IPS-18c (cell line): Measurements from ENCODE around the gene SEMA3D.
"Not testable (repeated sequence)": the region's sequence is repeated elsewhere in the genome, so short reads cannot be mapped to it uniquely, and the experiment has no call there.

Source experiments
- H3K4me3 ChIP-seq: 2 replicates; pipeline ENCODE4 v1.7.0; 2013; ENCODE audit warnings: low read depth, mild to moderate bottlenecking, low read length, moderate library complexity; ENCODE audit not compliant: insufficient read depth
- H3K9me3 ChIP-seq: one replicate; pipeline ENCODE4 v1.6.1; 2013; ENCODE audit warnings: mild to moderate bottlenecking, low read length, moderate library complexity; ENCODE audit not compliant: control insufficient read depth, insufficient read depth

The SEMA3D gene

DNA sequence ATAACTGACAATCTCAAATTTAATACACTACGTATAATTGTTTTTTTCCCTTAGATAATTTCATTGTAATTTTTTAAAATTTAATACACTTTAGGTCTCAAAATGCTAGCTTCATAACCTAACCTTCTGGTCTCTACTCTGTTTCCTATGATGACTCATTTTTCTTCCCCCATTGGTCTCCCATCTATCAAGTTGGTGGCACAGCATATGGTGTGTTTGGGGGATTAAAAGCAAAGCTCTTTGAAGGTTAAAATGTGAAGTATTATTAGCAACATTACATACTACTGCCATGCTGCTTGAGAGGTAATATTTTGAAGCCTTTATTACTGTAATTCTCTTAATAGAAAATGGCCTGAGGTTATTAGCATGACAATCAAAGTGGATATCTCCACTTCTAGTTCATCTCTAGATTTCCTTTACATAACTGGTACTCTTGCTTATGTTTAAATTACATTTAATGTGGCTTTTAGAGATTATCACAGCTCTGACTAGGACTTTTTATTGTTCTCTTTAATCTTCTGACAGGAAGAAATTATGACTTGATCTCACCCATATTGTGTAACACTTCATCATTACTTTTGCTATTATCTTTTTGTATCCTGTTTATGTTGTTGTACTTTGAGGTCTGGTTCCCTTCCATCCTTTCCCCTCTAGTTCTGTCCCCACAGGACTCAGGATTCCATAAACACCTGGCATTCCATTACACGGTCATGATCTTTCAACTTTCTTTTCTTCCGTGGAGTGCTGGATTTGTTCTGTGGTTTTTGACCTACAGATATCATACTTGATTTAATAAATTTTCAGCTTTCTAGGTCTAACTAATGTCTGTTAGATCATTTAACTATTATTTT lies 185.1 kb downstream of the SEMA3D start:
- Histone ChIP-seq H3K4me3 (no peak overlapping the region), H3K9me3 (no peaks in the 10 kb centered on the region)

DNA sequence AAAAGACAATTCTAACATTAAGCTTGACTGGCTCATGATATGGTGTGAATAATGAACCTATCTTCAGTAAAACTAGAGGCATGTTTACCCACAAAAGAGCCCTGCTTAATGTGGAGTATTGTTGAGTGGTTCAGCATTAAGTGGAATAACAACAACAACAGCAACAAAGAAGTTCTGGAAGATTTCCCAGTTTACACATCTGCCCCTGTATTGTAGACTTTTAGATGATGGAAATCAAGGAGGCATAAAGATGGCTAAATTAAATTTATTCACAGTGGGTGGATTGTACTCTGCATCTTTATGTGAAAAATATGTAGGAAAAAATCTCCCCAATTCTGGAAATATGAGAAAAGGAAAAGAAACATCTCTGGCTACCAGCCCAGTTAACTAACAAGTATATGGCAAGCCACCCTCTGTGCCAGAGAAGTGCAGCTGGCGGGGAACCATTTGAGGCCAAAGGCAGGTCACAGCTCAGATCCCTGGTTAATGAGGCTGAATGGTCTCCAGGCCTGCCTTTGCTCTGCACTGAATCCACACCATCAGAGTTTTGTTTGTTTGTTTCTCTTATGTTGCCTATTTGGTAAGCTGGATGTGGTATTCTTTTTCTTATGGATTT lies 186.0 kb downstream of the SEMA3D start:
- Histone ChIP-seq H3K4me3 (no peak overlapping the region), H3K9me3 (no peaks in the 10 kb centered on the region)

DNA sequence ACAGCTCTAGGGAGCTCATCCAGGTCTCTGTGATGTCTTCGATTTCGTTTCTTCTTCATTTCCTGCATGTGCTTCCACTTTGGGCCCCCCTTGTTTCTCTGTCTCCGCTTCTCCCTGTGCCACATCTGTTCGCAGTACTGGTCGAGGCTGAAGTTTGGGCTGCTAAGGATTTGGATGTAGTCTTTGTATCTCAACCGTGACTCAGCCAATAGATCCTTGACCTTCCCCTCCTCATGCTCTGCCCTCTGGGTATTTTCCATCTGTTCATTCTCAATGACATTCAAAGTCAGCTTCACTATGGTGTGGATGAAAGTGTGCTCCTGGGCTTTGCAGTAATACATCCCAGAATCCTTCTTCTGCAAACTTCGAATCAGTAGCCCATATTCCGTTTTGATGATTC lies 187.4 kb downstream of the SEMA3D start:
- no peak overlapping the region for H3K4me3 ChIP-seq
- no peaks in the 10 kb centered on the region for H3K9me3 ChIP-seq

DNA sequence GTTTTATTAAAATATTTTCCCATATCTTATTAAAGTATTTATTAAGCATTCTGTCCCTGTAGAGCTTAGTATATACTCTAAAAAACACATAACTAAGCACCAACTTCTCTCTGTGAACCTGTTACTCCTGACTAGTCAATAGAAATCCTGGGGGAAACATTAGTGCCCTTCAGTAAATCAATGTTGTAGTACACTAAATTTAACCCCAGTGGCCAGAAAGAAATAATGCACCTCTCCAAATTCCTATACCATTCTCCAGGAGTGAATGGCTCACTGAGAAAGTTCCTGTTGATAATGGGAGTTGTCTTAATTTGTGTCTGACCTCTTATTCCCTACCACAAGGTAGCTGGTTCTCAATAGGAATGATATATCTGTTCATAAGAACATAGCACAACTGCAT lies 188.2 kb downstream of the SEMA3D start:
- Histone ChIP-seq H3K9me3 (no peaks in the 10 kb centered on the region), H3K4me3 (no peak overlapping the region)

DNA sequence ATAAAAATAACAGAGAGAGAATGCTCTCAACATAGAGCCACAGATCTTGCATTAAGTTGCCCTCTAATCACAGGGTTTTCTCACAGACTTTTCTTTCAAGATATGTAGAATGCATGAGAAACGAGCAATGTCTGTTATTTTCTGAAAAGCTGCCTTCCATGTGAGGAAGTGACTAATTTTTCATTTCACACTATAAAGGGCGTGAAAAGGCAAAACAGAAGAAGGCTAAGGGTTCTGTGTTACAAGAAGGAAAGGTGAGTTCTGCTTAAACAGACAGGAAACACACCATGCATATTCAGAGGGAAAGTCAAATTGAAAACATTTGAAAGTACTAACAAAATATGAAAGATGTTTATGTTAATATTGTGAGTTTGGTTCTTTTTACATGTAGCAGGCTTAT lies 189.2 kb downstream of the SEMA3D start:
- no peaks in the 10 kb centered on the region for H3K9me3 ChIP-seq
- H3K4me3 ChIP-seq, result no peak overlapping the region

DNA sequence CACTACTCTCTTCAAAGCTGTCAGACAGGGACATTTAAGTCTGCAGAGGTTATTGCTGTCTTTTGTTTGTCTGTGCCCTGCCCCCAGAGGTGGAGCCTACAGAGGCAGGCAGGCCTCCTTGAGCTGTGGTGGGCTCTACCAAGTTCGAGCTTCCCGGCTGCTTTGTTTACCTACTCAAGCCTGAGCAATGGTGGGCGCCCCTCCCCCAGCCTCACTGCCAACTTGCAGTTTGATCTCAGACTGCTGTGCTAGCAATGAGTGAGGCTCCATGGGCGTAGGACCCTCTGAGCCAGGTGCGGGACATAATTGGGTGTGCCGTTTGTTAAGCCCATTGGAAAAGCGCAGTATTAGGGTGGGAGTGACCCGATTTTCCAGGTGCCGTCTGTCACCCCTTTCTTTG lies 193.9 kb downstream of the SEMA3D start:
- H3K4me3 ChIP-seq, H3K9me3 ChIP-seq: not testable (repeated sequence)

DNA sequence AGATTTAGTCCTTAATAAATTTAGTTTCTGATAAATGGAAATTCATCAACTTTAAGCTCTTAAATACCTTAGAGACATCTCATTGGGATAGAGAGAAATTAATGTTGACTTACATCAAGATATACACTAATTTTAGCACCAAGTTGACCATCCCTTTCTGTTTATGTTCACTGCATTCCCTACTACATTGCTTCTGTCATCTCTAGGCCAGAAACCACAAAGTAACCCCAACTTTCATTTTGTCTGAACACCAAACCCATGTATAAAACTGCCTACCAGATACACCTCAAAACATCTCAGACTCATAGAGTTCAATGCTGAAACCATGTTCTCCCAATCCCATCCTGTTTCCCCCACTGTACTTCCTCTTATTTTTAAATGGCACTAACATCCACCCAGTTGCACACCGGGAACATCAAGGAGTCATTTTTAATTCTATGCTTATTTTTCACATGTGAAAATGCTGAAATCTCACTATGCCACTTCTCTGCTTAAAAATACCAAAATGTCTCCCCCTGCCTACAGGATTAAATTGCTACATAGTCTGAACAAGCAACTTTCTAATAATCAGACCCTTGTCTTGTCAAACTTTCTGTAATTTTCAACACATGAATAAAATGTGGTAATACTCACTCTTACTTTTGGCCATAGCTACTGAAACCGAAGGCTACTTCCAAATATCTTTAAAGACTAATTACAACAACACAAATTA lies 201.6 kb downstream of the SEMA3D start:
- H3K4me3 ChIP-seq, result no peak overlapping the region
- H3K9me3 ChIP-seq, result no peaks in the 10 kb centered on the region

DNA sequence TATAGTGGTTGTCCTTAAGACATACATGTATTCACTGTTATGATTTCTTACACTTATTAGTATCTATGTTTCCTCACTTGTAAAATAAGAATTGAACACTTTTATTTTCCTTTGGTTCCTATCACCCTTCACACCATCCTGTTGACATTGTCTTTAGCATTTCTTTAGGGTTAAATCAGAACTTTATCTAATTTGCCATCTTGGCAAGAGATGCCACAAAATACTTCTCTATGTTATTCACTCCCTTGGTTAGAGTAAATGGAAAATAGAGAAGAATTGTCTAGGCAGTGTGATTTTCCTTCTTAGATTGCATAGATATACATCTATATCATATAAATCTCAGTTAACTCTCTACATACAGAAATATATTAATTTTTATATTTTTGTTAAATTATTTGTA lies 204.7 kb downstream of the SEMA3D start:
- H3K4me3 ChIP-seq, result no peak overlapping the region

DNA sequence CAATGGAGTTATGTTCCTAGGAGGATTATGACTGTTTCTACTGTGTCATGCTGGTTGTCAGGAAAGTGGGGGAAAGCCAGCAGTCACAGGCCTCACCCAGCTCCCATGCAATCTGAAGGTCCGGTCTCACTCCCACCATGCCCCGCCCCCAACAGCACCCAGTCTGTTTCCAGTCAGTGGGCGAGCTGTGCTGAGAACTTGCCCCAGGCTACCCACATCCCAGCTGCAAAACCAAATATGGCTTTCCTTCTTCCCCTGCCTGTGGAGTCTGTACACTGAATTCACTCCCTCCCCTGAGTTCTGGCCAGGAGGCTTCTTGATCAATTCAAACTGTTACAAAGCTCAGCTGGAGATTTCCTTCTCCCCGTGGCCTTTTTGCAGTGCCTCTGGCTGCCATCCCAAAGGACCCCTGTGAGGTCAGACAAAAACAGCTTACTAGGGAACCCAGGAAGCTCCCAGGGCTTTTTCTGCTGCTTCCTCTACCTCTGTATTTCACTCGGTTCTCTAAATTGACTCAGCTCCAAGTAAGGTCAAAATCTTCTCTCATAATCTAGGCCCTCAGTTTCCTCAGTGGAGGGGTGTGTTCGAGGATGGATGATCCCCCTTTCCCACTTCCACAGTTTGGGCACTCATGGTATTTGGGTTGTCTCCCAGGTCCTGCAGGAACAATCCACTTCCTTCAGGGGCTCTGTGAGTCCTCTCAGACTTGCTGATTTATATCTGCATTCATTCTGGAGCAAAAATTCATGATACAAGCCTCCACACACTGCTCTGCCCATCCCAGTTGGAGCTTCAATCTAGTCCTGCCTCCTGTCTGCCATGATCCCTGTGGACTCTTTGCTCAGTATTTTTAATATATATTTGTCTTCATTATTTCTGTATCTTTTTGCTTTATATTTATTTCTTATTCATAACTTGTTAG lies 205.5 kb downstream of the SEMA3D start:
- H3K9me3 ChIP-seq, result no peaks in the 10 kb centered on the region
- H3K4me3 ChIP-seq, result no peak overlapping the region

More for the DNA sequence above, 204.7 kb downstream of the SEMA3D start:
- no peaks in the 10 kb centered on the region for H3K9me3 ChIP-seq

DNA sequence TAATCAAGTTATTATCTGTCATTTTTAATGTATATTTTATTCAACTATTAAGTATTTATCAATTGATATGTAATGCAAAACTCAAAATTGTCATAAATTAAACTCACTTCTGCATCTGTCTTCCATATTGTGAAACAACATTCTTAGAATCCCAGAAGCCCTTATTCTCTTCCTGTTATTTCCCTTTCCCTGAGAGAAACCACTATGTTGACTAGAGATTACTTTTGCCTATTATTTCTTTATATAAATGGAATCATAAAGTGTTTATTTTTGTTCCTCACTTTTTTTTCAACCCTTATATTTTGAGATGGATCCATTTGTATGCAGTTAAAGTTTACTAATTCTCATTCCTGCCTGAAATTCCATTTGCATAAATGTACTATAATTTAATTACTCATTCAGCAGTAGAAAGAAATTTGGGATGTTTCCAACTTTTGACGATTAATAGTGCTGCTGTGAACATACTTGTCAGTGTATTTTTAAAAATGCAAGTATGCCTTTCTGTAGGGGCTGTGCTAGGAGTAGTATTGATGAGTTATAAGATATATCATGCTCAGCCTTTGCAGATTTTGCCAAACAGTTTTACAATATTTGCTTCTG lies 211.2 kb downstream of the SEMA3D start:
- H3K9me3 ChIP-seq, result no peaks in the 10 kb centered on the region
- no peak overlapping the region for H3K4me3 ChIP-seq

DNA sequence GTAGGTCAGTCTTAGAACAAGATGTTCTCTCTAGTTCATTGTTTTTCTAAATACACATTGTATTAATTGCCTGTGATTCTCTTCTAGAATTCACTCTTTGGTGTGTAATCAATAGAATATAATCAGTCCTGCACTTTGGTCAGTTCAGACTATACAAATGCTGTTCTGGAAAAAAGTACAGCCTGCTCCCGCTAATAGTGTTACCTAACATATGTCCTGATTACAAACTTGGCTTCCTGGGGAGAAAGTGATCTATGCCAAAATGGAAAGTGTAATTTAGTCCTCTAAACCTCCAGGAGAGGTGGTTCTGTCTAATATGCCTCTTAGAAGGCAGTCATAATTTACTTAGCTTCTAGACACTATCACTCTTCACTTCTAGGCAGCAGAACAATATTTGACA lies 215.5 kb downstream of the SEMA3D start:
- Histone ChIP-seq H3K9me3 (no peaks in the 10 kb centered on the region), H3K4me3 (no peak overlapping the region)

DNA sequence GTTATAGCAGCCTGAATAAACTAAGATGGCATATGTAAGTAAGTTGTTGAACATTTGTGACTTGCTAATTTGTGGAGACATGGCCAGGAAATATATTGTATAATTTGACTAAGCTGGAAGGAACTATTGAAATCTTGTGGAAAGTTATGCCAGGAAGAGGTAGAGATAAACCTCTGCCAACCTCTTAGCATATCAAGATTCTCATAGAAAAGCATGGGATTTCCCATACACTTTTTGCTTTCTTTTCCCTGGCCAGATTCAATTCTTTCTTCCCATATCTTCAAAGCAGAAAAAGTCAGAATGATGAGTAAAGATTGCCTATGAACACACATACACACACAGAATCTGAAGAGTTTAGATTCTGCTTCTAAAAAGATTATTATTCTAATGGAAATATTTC lies 216.2 kb downstream of the SEMA3D start:
- H3K4me3 ChIP-seq, result no peak overlapping the region
- no peaks in the 10 kb centered on the region for H3K9me3 ChIP-seq

DNA sequence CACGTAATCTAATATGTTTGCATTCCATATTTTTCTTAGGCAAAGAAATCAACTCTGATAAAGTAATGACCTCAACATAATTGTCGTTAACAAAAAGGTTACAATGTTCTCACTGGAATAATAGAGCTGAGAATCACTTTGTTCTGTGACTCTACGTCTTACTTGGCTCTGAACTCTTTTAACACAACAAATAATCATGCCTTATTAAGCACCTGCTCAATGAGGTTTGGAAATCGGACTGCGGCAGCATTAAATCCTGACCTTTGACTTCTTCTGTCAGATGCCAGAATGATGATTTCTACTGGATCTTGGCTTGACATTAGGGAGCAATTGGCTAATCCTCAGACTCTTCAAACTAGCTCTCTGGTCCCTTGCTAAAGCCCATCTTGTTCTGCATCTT lies 233.6 kb downstream of the SEMA3D start:
- Histone ChIP-seq H3K4me3 (no peak overlapping the region), H3K9me3 (no peaks in the 10 kb centered on the region)

DNA sequence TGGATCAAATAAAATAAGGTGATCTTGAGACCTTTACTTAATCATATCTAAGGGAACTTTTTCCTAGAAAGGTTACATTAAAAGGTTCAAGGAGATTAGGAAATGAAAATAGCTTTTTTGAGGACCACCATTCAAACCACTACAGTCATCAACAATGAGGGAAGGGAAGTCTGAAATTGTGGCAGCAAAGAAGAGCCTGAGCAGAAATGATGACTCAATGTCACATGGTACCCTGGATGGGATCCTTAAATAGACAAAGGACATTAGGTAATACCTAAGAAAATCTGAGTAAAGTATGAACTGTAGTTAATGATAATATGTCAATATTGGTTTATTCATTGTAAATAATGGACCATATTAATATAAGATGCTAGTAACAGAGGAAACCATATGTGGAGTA lies 236.0 kb downstream of the SEMA3D start:
- H3K9me3 ChIP-seq, result no peaks in the 10 kb centered on the region
- no peak overlapping the region for H3K4me3 ChIP-seq

DNA sequence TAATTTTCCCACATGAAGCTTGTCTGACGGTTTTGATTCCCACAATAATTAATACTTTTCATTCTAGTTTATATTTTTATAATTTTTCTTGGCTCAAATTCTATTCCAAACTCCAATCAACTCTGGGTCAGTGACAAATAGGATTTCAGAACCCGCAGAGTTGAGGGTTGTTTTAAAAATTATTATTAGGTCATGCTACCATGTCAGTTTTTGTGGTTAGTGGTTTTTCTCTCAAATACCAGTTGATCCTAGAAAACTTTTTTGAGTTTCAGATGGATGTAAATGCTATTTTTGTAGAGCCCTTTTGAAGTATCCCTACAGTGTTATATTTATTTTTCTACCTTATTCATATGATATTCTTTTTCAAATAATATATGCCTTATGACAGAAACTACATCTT lies 237.4 kb downstream of the SEMA3D start:
- H3K4me3 ChIP-seq, result no peak overlapping the region
- H3K9me3 ChIP-seq, result no peaks in the 10 kb centered on the region

DNA sequence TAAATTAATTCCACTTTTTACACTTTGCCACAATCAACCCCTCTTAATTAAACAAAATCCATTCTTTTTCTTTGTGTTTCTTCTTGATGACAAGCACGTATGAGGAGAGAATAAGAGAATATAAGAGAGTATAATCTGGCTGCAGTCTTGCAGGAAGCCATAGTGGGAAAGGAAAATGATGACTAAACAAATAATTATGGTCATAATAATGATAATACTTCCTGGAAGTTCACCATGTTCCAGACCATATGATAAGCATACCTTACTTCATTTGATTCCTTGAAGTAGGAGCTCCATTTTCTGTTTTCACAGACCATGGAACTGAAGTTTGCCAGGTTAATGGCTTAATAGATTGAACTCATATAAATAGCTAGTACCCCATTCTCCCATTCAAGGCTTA lies 237.8 kb downstream of the SEMA3D start:
- Histone ChIP-seq H3K9me3 (no peaks in the 10 kb centered on the region), H3K4me3 (no peak overlapping the region)

DNA sequence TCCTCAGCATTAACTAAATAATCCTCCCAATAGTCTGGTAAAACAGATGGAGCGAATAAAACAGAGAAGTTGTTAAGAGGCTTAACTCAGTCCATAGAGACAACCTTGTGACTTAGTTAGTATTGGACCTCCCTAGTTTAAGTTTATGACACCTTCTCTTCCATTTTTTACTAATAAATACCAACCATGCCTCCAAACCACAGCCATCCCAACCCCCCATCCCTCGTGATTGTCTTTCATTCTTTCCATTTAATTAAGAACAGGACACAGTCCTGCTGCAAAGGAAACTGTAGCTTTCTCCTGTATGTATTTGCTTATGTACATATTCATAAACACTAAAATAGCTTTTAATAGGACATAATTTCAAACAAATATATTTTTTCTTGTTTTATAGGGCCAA lies 238.2 kb downstream of the SEMA3D start:
- no peak overlapping the region for H3K4me3 ChIP-seq
- H3K9me3 ChIP-seq, result no peaks in the 10 kb centered on the region
